ENCODE results near the gene GLG1. TPM values are rescaled to one million over a fixed set of nuclear protein-coding genes. Genes with fewer than 3 reads are reported as not detected.
"Not testable (repeated sequence)": the region's sequence is repeated elsewhere in the genome, so short reads cannot be mapped to it uniquely, and the experiment has no call there.

The GLG1 gene
- total RNA-seq, 1 experiment from 2014 or later: 210 TPM

DNA sequence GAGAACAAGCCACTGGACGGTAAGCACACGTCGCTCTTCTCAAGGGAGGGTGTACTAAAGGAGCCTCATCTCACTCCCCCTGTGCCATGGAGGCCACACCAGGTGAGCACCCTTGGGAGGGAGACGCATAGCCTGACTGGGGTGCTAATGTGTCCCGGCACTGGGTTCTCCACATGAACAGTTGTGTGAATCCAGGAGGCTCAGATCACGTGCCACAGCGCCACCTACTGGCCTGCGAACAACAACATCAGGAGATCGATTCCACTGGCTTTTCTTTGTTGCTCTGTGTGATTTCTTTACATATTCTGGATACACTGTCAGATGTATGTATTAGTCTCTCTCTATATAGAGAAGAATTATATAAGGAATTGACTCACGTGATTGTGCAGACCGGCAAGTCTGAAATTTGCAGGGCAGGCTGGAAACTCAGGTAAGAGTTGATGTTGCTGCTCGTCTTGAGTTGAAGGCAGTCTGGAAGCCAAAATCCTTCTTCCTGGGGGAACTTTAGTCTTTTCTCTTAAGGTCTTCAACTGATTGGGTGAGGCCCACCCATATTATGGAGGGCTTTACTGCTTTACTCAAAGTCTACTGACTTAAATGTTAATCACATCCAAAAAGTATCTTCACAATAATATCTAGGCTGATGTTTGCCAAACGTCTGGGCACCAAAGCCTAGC is 176.7 kb downstream of the GLG1 start:
- peak; percentile 71 to 83 for TF ChIP-seq CTCF (IDR thresholded peaks at IDR 0.05; ENCODE audit: insufficient read depth in 1 of 2, low read depth in 1 of 2, low read length in 1 of 2, severe bottlenecking in 1 of 2, unreplicated experiment in 1 of 2)
- H3K4me1 Mint-ChIP-seq (ENCODE audit: low read depth, unreplicated experiment); CTCF ChIA-PET; H3K4me3 ChIP-seq (ENCODE audit: low read depth, low read length); H3K4me1 ChIP-seq; H3K9me3 Mint-ChIP-seq (ENCODE audit: unreplicated experiment); H3K27me3 Mint-ChIP-seq (ENCODE audit: insufficient read depth, unreplicated experiment); H3K36me3 ChIP-seq (ENCODE audit: control insufficient read depth, insufficient read depth, low read length); H3K27ac Mint-ChIP-seq (ENCODE audit: unreplicated experiment); POLR2A ChIA-PET; BruUV-seq (replicated peaks); H3K4me3 Mint-ChIP-seq (ENCODE audit: unreplicated experiment); H3K36me3 Mint-ChIP-seq (ENCODE audit: insufficient read depth, unreplicated experiment); H3K27me3 ChIP-seq (replicated peaks; ENCODE audit: control insufficient read depth, insufficient read depth, low read length); H3K9me3 ChIP-seq: not testable (repeated sequence)
- peak; percentile 62 to 71 for DNase-seq
- intact Hi-C loops (cut with micrococcal nuclease; ENCODE audit: unreplicated experiment): loop anchor here (1.0 kb wide), 1 partner anchor 120 kb away; no protein-coding TSS in a partner anchor

DNA sequence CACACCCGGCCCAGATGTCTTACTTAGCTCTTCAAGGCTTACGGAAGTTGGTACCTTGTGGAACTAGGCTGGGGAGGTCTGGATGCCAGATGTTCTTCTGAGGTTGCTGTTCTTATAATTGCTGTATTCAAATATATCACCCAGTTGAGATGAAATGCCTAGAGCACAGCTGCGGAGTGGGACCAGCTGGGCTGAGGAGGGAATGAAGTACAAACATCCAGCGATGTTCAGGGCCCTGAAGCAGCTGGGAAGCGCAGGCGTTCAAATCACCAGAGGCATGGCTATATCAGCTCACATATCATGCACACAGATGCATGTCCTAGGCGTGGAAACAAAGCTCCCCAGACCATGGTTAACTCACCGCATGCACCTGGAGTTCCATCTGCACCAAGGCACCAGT is 178.4 kb downstream of the GLG1 start:
- H3K4me1 ChIP-seq; H3K4me3 Mint-ChIP-seq (ENCODE audit: unreplicated experiment); H3K9me3 Mint-ChIP-seq (ENCODE audit: unreplicated experiment); H3K36me3 ChIP-seq (ENCODE audit: control insufficient read depth, insufficient read depth, low read length); BruUV-seq (replicated peaks); H3K36me3 Mint-ChIP-seq (ENCODE audit: insufficient read depth, unreplicated experiment); H3K27ac Mint-ChIP-seq (ENCODE audit: unreplicated experiment); H3K4me3 ChIP-seq (ENCODE audit: low read depth, low read length); POLR2A ChIA-PET; DNase-seq; H3K27me3 ChIP-seq (replicated peaks; ENCODE audit: control insufficient read depth, insufficient read depth, low read length); H3K9me3 ChIP-seq; CTCF ChIA-PET; H3K4me1 Mint-ChIP-seq (ENCODE audit: low read depth, unreplicated experiment); intact Hi-C loops (cut with micrococcal nuclease; ENCODE audit: unreplicated experiment); H3K27me3 Mint-ChIP-seq (ENCODE audit: insufficient read depth, unreplicated experiment): not testable (repeated sequence)

DNA sequence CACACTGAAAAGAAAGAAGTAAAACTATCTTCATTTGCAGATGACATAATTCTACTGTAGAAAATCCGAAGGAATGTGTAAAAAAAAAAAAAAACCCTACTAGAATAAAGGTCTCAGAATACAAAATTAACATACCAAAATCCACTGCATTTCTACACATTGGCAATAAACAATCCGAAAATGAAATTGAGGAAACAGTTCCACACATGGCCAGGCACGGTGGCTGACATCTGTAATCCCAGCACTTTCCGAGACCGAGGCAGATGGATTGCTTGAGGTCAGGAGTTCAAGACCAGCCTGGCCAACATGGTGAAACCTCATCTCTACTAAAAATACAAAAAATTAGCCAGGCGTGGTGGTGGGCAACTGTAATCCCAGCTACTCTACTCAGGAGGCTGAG is 181.2 kb downstream of the GLG1 start:
- H3K9me3 Mint-ChIP-seq (ENCODE audit: unreplicated experiment); POLR2A ChIA-PET; CTCF ChIA-PET; H3K27me3 Mint-ChIP-seq (ENCODE audit: insufficient read depth, unreplicated experiment); H3K36me3 Mint-ChIP-seq (ENCODE audit: insufficient read depth, unreplicated experiment); H3K4me3 Mint-ChIP-seq (ENCODE audit: unreplicated experiment); H3K4me3 ChIP-seq (ENCODE audit: low read depth, low read length); H3K36me3 ChIP-seq (ENCODE audit: control insufficient read depth, insufficient read depth, low read length); H3K9me3 ChIP-seq; DNase-seq; intact Hi-C loops (cut with micrococcal nuclease; ENCODE audit: unreplicated experiment); H3K4me1 ChIP-seq; H3K27ac Mint-ChIP-seq (ENCODE audit: unreplicated experiment); H3K4me1 Mint-ChIP-seq (ENCODE audit: low read depth, unreplicated experiment); H3K27me3 ChIP-seq (replicated peaks; ENCODE audit: control insufficient read depth, insufficient read depth, low read length); BruUV-seq (replicated peaks): not testable (repeated sequence)

DNA sequence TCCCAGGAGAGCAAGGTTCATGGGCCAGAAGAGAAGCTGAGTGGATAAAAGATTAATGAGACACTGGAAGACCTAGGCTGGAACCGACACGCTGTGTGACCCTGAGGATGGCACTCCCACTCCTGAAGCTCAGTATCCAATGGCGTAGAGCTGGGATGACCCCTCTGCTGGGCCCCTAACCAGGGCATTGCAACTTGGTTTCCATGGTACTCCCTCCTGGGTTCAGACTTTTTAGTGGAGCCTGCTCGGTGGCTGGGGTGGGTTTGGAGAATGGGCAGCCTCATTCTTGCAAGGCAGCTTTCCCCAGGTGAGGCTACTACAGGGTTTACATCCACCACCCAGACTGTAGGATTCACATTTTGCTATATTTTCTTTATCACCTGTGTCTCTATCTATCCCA is 183.2 kb downstream of the GLG1 start:
- BruUV-seq (replicated peaks); CTCF ChIA-PET: not testable (repeated sequence)

DNA sequence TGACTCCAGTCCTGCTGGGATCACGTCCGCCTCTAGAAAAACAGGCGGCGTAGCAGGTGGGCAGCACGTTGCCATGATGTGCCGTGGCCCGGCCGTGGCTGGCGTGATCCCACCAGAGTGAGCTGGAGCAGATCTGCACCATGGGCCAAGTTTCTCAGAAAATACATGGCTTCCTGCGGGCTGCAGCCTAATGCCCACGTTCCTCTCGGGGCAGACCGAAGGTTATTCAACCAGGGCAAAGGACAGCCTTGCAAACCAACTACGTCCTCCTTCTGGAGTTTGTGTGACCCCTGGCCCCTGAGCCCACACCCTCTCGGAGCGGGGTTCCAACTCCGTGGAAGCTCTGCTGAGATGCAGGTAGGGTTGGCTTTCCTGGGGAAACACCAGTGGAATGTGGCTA is 184.8 kb downstream of the GLG1 start:
- H3K27me3 Mint-ChIP-seq (ENCODE audit: insufficient read depth, unreplicated experiment); H3K9me3 Mint-ChIP-seq (ENCODE audit: unreplicated experiment); CTCF ChIA-PET; H3K36me3 ChIP-seq (ENCODE audit: control insufficient read depth, insufficient read depth, low read length); intact Hi-C loops (cut with micrococcal nuclease; ENCODE audit: unreplicated experiment); H3K4me1 ChIP-seq; H3K36me3 Mint-ChIP-seq (ENCODE audit: insufficient read depth, unreplicated experiment); DNase-seq; H3K27ac Mint-ChIP-seq (ENCODE audit: unreplicated experiment); H3K4me3 ChIP-seq (ENCODE audit: low read depth, low read length); H3K9me3 ChIP-seq; H3K27me3 ChIP-seq (replicated peaks; ENCODE audit: control insufficient read depth, insufficient read depth, low read length); BruUV-seq (replicated peaks); H3K4me3 Mint-ChIP-seq (ENCODE audit: unreplicated experiment); POLR2A ChIA-PET; H3K4me1 Mint-ChIP-seq (ENCODE audit: low read depth, unreplicated experiment): not testable (repeated sequence)

More for the DNA sequence above, 183.2 kb downstream of the GLG1 start:
- H3K36me3 Mint-ChIP-seq (ENCODE audit: insufficient read depth, unreplicated experiment); H3K9me3 Mint-ChIP-seq (ENCODE audit: unreplicated experiment); H3K27ac Mint-ChIP-seq (ENCODE audit: unreplicated experiment); H3K4me3 Mint-ChIP-seq (ENCODE audit: unreplicated experiment); POLR2A ChIA-PET; H3K4me1 ChIP-seq; H3K27me3 ChIP-seq (replicated peaks; ENCODE audit: control insufficient read depth, insufficient read depth, low read length); H3K4me3 ChIP-seq (ENCODE audit: low read depth, low read length); H3K4me1 Mint-ChIP-seq (ENCODE audit: low read depth, unreplicated experiment); intact Hi-C loops (cut with micrococcal nuclease; ENCODE audit: unreplicated experiment); DNase-seq; H3K36me3 ChIP-seq (ENCODE audit: control insufficient read depth, insufficient read depth, low read length); H3K9me3 ChIP-seq; H3K27me3 Mint-ChIP-seq (ENCODE audit: insufficient read depth, unreplicated experiment): not testable (repeated sequence)

GRCh38 chr16:74421482-74421785 is 185.5 kb downstream of the GLG1 start:
- H3K27me3 Mint-ChIP-seq (ENCODE audit: insufficient read depth, unreplicated experiment); H3K4me1 ChIP-seq; BruUV-seq (replicated peaks); H3K27ac Mint-ChIP-seq (ENCODE audit: unreplicated experiment); H3K9me3 Mint-ChIP-seq (ENCODE audit: unreplicated experiment); CTCF ChIA-PET; H3K4me3 ChIP-seq (ENCODE audit: low read depth, low read length); H3K36me3 ChIP-seq (ENCODE audit: control insufficient read depth, insufficient read depth, low read length); intact Hi-C loops (cut with micrococcal nuclease; ENCODE audit: unreplicated experiment); H3K4me3 Mint-ChIP-seq (ENCODE audit: unreplicated experiment); POLR2A ChIA-PET; H3K4me1 Mint-ChIP-seq (ENCODE audit: low read depth, unreplicated experiment); H3K27me3 ChIP-seq (replicated peaks; ENCODE audit: control insufficient read depth, insufficient read depth, low read length); DNase-seq; H3K36me3 Mint-ChIP-seq (ENCODE audit: insufficient read depth, unreplicated experiment); H3K9me3 ChIP-seq: not testable (repeated sequence)

Data from Caco-2 (cell line).